MM.1S (cell line): Measurements from ENCODE around the gene GLRA3.

ENCODE experiments used
- DNase-seq: peaks from one replicate; pipeline ENCODE4 v3.0.0-alpha.2; 2015
- H2AFZ ChIP-seq: fragments of 300-600 bp; sonication (generic); 2 replicates; pipeline ENCODE4 v1.6.0; 2016; ENCODE audit warnings: antibody characterized with exemption, low read length
- H3F3A ChIP-seq: fragments of 300-600 bp; sonication (generic); 2 replicates; pipeline ENCODE4 v1.6.1; 2016; ENCODE audit warnings: mild to moderate bottlenecking, antibody characterized with exemption, low read length, moderate library complexity, mixed read lengths; ENCODE audit not compliant: insufficient read depth
- H3K27ac ChIP-seq: fragments of 300-600 bp; sonication (generic); 2 replicates; pipeline ENCODE4 v1.5.1; 2016; ENCODE audit warnings: mild to moderate bottlenecking, low read length
- H3K27me3 ChIP-seq: fragments of 300-600 bp; sonication (generic); replicated peaks from 2 replicates; pipeline ENCODE4 v1.6.0; 2016; ENCODE audit warnings: low read length; ENCODE audit not compliant: insufficient read depth
- H3K36me3 ChIP-seq: fragments of 300-600 bp; sonication (generic); replicated peaks from 2 replicates; pipeline ENCODE4 v1.6.1; 2016; ENCODE audit warnings: mild to moderate bottlenecking, low read length, mixed read lengths; ENCODE audit not compliant: insufficient read depth
- H3K4me1 ChIP-seq: fragments of 300-600 bp; sonication (generic); 2 replicates; pipeline ENCODE4 v1.6.1; 2016; ENCODE audit warnings: low read length, mixed read lengths
- H3K4me2 ChIP-seq: fragments of 300-600 bp; sonication (generic); 2 replicates; pipeline ENCODE4 v1.6.0; 2016; ENCODE audit warnings: low read depth, low read length
- H3K4me3 ChIP-seq: fragments of 300-600 bp; sonication (generic); 2 replicates; pipeline ENCODE4 v1.5.1; 2016; ENCODE audit warnings: low read length, mixed read lengths
- H3K79me2 ChIP-seq: fragments of 300-600 bp; sonication (generic); 2 replicates; pipeline ENCODE4 v1.6.1; 2016; ENCODE audit warnings: mixed run types, low read length, mixed read lengths
- H3K9ac ChIP-seq: fragments of 300-600 bp; sonication (generic); 2 replicates; pipeline ENCODE4 v1.6.1; 2016; ENCODE audit warnings: low read length, mixed read lengths
- H3K9me2 ChIP-seq: fragments of 300-600 bp; sonication (generic); replicated peaks from 2 replicates; pipeline ENCODE4 v1.6.1; 2016; ENCODE audit warnings: mild to moderate bottlenecking, low read length, mixed read lengths; ENCODE audit not compliant: insufficient read depth
- H3K9me3 ChIP-seq: fragments of 300-600 bp; sonication (generic); replicated peaks from 2 replicates; pipeline ENCODE4 v1.6.1; 2016; ENCODE audit warnings: mild to moderate bottlenecking, low read length, mixed read lengths; ENCODE audit not compliant: insufficient read depth
- H4K20me1 ChIP-seq: fragments of 300-600 bp; sonication (generic); 2 replicates; pipeline ENCODE4 v1.6.1; 2016; ENCODE audit warnings: mild to moderate bottlenecking, low read length, moderate library complexity, mixed read lengths; ENCODE audit not compliant: insufficient read depth
- EZH2 ChIP-seq: fragments of 300-600 bp; sonication (generic); optimal IDR thresholded peaks from 2 replicates; pipeline ENCODE3; 2017; ENCODE audit warnings: low read depth, mild to moderate bottlenecking, antibody characterized with exemption, low read length, mixed read lengths
- EZH2phosphoT487 ChIP-seq: fragments of 300-600 bp; sonication (generic); IDR thresholded peaks from 2 replicates; pipeline ENCODE4 v1.6.1; 2018; ENCODE audit warnings: antibody characterized with exemption, low read length
- TF ChIP-seq, protein P1 (sequence below): fragments of 300-600 bp; sonication (generic); IDR thresholded peaks from 2 replicates; pipeline ENCODE4 v1.5.1; 2016; ENCODE audit warnings: antibody characterized with exemption, low read length, mixed read lengths

Gene GLRA3

GRCh38 chr4:174757736-174758135, 71.3 kb downstream of the GLRA3 start:
- Histone ChIP-seq H3K79me2 (no peaks in the 10 kb centered on the region), H3K4me1 (no peaks in the 10 kb centered on the region), H2AFZ (no peak overlapping the region), H3K9me2 (no peaks in the 10 kb centered on the region), H3K27ac (no peak overlapping the region), H3K4me3 (no peak overlapping the region), H3F3A (no peaks in the 10 kb centered on the region), H4K20me1 (no peaks in the 10 kb centered on the region), H3K27me3 (no peaks in the 10 kb centered on the region), H3K9ac (no peak overlapping the region), H3K4me2 (no peak overlapping the region), H3K36me3 (no peaks in the 10 kb centered on the region), H3K9me3 (no peaks in the 10 kb centered on the region)
- TF ChIP-seq, protein P1, sequence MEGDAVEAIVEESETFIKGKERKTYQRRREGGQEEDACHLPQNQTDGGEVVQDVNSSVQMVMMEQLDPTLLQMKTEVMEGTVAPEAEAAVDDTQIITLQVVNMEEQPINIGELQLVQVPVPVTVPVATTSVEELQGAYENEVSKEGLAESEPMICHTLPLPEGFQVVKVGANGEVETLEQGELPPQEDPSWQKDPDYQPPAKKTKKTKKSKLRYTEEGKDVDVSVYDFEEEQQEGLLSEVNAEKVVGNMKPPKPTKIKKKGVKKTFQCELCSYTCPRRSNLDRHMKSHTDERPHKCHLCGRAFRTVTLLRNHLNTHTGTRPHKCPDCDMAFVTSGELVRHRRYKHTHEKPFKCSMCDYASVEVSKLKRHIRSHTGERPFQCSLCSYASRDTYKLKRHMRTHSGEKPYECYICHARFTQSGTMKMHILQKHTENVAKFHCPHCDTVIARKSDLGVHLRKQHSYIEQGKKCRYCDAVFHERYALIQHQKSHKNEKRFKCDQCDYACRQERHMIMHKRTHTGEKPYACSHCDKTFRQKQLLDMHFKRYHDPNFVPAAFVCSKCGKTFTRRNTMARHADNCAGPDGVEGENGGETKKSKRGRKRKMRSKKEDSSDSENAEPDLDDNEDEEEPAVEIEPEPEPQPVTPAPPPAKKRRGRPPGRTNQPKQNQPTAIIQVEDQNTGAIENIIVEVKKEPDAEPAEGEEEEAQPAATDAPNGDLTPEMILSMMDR: no peak
- TF ChIP-seq EZH2phosphoT487 (no peak), EZH2 (no peak)
- DNase-seq: no peak

GRCh38 chr4:174753021-174753420, 76.0 kb downstream of the GLRA3 start:
- H3K9me2 ChIP-seq: no peaks in the 10 kb centered on the region
- no peak overlapping the region for H3K4me2 ChIP-seq
- H3K9me3 ChIP-seq: no peaks in the 10 kb centered on the region
- DNase-seq: no peak
- no peaks in the 10 kb centered on the region for H3K79me2 ChIP-seq
- no peaks in the 10 kb centered on the region for H4K20me1 ChIP-seq
- H2AFZ ChIP-seq: no peak overlapping the region
- H3K27ac ChIP-seq: no peak overlapping the region
- H3K27me3 ChIP-seq: no peaks in the 10 kb centered on the region
- H3K4me1 ChIP-seq: no peaks in the 10 kb centered on the region
- H3F3A ChIP-seq: no peaks in the 10 kb centered on the region
- H3K4me3 ChIP-seq: no peak overlapping the region
- no peak overlapping the region for H3K9ac ChIP-seq
- no peaks in the 10 kb centered on the region for H3K36me3 ChIP-seq
- TF ChIP-seq, protein P1: no peak
- TF ChIP-seq EZH2: no peak
- TF ChIP-seq EZH2phosphoT487: no peak

DNA sequence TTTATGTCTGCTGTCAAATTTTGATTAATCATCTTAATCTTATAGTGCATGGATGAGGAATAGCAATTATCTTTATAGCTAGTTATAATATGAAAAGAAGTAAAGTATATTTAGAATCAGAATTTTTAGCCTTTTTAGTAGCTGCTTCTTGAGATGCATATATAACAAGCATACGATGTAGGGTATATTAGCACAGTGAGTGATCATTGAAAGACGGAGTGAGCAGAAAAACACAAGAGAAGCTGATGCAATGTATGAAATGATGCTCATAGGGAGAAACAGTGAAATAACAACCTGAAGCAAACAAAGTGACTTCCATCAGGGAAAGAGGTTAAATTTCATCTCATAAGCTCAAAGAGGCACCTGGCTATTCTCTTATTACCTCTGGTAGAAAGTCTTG, 77.0 kb downstream of the GLRA3 start:
- Histone ChIP-seq H3K36me3 (no peaks in the 10 kb centered on the region), H3K9me3 (no peaks in the 10 kb centered on the region), H3K4me3 (no peak overlapping the region), H3K27ac (no peak overlapping the region), H3K4me2 (no peak overlapping the region), H3K4me1 (no peaks in the 10 kb centered on the region), H4K20me1 (no peaks in the 10 kb centered on the region), H3K79me2 (no peaks in the 10 kb centered on the region), H3K9me2 (no peaks in the 10 kb centered on the region), H2AFZ (no peak overlapping the region), H3K9ac (no peak overlapping the region), H3K27me3 (no peaks in the 10 kb centered on the region), H3F3A (no peaks in the 10 kb centered on the region)
- TF ChIP-seq, protein P1: no peak
- TF ChIP-seq EZH2 (no peak), EZH2phosphoT487 (no peak)
- no peak for DNase-seq
